Measurements from ENCODE around the gene DNM3. TPM values are rescaled to one million over a fixed set of nuclear protein-coding genes. Genes with fewer than 3 reads are reported as not detected.

DNM3 gene
- total RNA-seq, 1 donor from 2014 or later, result 1.7 TPM

DNA sequence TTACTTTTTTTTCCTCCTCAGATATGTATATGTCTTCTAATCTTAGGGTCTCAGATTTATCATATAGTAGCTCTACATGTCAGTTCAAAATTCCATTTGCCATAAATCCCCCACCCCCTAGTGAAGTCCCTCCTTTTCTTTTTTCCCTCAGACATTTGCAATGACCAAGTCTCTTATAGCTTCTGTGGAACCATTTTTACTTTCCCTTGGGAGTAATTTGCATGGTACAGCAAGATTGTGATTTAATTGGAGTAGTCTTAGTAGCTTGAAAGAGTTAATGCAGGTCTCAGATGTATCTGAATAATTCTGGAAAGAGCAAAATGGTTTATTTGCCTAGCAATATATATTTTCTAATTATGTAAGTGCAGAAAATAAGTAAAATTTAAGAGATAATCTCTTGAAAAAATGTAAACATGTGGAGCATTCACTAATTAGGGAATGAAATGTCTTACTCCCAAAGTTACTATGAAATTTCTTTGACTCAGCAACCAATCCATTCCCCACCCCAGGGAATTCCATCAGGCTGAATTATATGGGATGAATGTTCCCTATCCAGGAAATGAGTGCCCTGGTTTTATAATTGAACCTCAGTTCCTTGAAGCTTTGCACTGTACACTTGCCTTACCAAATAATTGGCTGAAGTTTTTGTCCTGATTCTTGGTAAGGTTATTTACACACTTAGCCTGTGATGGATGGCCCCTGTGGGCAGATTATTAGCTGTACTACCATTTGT lies 267.0 kb downstream of the DNM3 start:
- intact Hi-C loops (cut with DNase I), result no loop called here
- DNase-seq (no peak), ATAC-seq (ENCODE audit: poor library complexity) (no peak)

DNA sequence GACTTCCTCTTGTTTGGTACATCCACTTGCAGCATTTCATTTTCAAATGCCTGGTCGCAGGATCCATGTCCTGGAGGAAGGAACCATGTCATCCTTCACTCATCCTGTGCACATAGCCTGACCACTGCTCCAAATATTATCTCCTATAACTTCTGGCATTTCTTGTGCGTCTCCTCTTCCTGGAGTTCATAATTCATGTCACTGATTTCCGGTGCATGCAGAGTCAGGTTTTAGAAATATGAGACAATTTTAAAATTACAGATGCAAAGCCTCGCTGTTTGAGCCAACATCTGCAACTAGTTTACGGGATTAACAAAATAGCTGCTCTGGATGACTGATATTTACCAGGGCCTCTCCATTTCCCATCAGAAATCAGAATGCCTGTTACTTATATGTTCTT lies 268.1 kb downstream of the DNM3 start:
- DNase-seq (no peak), ATAC-seq (ENCODE audit: poor library complexity) (no peak)
- intact Hi-C loops (cut with DNase I), result no loop called here

DNA sequence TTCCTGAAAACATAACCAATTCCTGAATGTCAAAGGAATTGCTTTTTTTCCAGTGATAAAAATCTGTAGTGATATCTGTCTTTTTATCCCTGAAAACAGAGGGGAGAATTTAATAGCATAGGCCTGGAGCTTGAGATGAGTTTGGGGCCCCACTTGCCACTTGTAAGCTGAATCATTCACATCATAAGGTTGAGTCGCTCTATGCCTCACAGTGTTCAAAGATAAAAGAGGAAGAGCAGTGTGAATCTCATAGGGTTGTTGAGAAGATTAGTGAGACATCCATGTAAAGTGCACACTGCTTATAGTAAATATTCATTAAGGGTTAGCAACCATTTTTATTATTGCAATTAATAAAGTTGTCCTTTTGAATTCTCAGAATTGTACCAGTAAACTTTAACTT lies 271.3 kb downstream of the DNM3 start:
- intact Hi-C loops (cut with DNase I), result no loop called here
- no peak for DNase-seq
- no peak for ATAC-seq (ENCODE audit: poor library complexity)

DNA sequence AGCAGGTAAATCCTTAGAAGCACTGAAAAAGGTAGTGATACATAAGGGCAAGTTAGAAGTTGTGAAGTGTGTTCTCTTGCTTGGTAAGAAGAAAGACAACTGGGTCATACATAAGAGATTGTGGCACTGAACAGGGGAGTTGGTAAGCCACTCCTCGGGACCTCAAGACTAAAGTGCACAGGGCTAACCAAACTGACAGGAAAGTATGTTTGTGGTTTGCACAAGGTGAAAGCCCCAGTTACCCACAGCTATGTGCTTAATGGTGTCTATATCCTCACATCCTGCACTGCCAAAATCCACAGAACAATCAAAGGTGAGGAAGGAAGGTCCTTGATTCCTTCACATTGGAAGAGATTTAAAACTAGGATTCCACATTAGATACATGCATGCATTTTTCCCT lies 276.5 kb downstream of the DNM3 start:
- ATAC-seq (ENCODE audit: poor library complexity) (no peak), DNase-seq (no peak)
- intact Hi-C loops (cut with DNase I), result no loop called here

DNA sequence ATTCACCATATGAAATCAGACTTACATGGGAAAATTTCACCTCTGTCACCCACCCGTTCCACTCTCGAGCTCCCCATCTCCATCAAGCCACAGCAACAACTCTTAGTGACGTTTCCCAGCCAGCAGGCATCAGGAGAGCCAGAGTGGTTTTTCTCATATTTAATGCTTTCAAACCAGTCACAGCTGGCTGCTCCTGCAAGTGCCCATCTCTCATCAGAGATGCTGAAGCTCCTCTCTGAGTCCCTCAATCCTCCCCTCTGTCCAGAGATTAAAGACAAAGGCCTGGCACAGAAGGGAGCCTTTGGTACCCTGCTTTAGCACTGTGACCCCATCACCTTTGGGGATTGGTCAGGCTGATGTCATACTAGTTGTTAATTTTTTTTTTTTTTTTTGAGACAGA lies 277.3 kb downstream of the DNM3 start:
- DNase-seq, result no peak
- intact Hi-C loops (cut with DNase I), result no loop called here
- ATAC-seq (ENCODE audit: poor library complexity), result no peak

DNA sequence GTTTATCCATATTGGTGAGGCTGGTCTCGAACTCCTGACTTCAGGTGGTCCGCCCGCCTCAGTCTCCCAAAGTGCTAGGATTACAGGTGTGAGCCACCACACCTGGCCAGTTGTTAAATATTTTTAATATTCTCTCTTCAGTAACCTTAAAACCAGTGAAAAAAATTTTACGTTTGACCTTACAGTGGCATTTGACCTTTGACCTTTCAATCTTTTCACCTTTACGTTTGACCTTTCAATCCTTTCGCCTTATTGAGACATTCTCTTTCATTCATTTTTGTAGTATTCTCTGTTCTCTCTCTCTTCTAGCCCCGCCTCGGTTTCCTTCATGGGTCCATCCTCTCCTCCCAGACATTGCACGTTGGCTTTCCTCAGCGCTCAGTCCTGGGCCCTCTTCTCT lies 277.9 kb downstream of the DNM3 start:
- DNase-seq (no peak), ATAC-seq (ENCODE audit: poor library complexity) (no peak)
- intact Hi-C loops (cut with DNase I), result no loop called here

DNA sequence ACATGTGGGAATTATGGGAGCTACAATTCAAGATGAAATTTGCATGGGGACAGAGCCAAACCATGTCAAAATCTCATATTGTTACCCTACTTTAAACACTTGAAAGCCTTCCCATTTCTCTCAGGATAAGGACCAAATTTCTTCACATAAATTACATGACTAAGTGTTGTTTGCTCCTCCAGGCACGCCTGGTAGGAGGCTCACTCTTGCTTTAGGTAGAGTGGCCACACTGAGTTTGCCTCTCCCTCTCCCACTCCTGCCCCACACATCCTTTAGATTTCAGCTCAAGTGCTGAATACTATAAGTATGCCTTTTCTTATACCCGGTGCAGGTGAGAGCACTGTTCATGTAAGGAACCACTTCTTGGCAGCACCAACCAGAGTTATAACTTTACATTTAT lies 279.1 kb downstream of the DNM3 start:
- no peak for ATAC-seq (ENCODE audit: poor library complexity)
- DNase-seq, result no peak
- intact Hi-C loops (cut with DNase I), result no loop called here

DNA sequence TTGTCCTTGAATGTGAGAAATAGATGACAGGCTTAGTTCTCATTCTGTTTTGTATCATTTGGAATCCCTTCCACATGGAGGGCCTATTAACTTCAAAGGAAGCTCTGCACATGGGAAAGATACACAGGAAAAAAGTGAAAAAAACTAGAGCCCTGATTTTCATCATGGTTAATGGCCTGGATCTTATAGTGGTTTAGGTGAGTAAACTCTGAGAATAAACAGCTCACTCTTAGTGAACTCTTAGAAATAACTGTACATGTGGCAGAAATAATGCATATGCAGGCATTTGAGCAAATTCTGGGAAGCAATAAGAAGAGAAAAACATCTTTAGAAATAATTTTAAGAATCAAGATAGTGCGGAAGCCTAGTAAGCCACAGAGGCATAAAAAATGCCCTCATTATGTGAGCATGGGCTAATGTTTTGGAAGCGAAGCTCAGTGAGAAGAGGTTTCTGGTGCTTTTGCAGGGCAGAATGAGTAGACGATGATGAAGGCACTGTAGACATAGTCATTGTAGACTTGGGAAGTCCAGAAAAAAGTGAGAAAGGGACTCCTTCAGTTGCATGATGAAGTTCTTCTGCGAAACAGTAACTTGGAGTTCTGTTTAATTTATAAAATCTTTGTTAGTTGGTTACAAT lies 279.9 kb downstream of the DNM3 start:
- intact Hi-C loops (cut with DNase I), result no loop called here
- DNase-seq (no peak), ATAC-seq (ENCODE audit: poor library complexity) (no peak)

DNA sequence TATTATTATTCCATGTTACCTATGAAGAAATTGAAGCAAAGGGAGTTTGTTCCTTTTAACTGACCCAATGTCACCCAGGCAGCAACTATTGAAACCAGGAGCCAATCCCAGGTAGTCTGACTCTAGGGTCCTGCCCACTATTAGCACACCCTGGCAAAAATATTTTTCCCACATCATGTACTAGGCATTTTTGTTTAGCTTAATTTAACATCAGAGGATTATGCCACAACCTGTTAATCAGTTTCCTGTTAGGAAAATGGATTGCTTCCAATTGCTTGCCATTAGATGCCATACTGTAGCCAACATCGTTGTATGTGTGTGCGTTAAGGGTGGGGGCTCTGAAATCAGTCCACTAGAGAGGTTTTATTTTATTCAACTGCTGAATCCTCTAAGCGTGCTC lies 281.1 kb downstream of the DNM3 start:
- DNase-seq (no peak), ATAC-seq (ENCODE audit: poor library complexity) (no peak)
- intact Hi-C loops (cut with DNase I), result no loop called here

DNA sequence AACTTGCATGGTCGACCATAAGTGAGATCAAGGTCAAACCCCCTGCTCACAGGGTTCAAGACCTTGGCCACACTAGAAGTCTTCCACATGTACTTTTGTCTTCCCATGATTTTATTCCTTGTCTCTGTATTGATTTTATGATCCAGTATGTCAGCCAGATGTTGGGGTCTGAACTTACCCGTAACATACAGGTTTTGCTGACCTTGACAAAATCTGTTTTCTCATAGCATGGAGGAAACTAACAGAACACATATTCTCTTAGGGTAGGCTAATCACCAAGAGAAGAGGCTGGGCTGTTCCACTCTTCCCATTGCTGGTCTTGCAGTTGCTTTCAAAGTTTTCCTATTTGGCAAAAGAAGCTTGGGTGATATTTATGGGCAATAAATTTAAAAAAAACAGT lies 284.0 kb downstream of the DNM3 start:
- ATAC-seq (ENCODE audit: poor library complexity), result no peak
- intact Hi-C loops (cut with DNase I), result no loop called here

DNA sequence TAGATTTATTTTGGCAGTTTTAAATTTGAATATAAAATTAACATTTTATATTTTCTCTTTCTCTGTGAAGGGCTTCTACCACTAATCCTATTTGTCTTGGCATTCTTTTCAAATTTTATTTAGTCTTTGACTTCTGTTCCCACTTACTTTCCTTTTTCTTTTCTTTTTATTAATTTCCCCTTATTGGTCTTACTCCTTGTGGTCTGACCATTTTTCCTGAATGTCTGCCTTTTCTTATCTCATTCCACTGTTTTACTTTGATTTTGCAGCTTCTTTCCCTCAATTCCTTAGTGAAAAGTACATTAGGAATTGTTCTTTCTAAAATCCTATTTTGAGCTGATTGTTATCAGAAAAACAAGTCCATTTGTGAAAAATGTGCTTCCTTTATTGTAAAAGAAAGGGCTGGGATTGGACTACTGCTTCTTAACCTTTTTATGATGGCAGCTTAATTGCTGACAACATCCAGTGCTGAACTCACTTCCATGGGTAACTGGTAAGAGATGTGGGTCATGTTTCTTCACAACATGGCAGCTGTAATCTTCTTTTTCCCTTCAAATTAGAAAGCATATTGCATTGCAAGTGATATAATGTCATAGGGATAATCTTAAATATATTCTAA lies 284.6 kb downstream of the DNM3 start:
- intact Hi-C loops (cut with DNase I), result no loop called here
- no peak for ATAC-seq (ENCODE audit: poor library complexity)
- no peak for DNase-seq

More for the DNA sequence above, 284.0 kb downstream of the DNM3 start:
- DNase-seq, result no peak

DNA sequence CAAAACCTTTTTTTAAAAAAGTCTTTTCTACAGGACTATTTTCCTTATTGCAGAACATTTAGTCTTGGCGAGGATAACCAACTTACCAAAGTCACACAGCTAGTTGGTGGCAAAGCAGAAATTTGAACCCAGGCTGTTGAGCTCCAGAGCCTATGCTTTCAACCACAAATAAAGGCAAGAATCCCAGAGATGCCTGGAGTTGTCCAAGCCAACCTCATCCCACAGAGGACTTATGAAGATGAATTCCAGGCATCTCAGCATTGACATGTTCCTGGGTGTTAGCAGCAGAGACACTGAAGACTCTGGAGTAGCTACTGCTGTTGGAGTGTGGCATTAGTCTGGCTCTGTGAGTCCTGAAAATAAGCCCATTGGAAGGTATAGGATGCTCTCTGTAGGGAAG lies 291.5 kb downstream of the DNM3 start:
- DNase-seq (no peak), ATAC-seq (ENCODE audit: poor library complexity) (no peak)
- intact Hi-C loops (cut with DNase I), result loop anchor here (10.0 kb wide), 1 partner anchor 262 kb away; no protein-coding TSS in a partner anchor

DNA sequence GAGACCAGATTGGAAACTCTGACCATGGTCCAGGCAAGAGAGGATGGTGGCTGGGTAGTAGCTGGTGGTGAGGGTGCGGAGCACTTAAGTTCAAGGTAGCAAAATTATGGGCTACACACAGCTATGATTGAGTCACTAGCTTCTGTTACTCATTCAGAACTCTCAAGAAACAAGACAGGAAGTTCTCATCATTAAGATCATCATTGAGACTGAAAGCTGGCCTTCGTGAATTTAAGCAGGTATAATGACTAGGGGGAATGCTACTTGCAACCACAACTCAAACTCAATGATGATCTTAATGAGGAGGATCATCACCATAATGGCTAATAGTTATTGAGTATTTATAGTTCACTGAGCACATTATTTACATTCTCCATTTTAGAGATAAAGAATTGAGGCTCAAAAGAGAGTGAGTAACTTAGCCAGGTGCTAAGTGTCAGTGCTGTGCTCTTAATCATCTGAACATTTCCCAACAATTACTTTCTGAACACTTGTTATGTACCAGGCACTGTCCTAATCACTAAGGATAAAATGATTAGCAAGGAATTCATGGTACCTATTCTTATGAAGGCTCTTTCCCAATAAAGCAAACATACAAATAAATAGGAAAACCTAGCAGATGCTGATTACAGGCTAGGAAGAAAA lies 292.9 kb downstream of the DNM3 start:
- intact Hi-C loops (cut with DNase I), result loop anchor here (10.0 kb wide), 1 partner anchor 261 kb away; no protein-coding TSS in a partner anchor
- DNase-seq (no peak), ATAC-seq (ENCODE audit: poor library complexity) (no peak)

DNA sequence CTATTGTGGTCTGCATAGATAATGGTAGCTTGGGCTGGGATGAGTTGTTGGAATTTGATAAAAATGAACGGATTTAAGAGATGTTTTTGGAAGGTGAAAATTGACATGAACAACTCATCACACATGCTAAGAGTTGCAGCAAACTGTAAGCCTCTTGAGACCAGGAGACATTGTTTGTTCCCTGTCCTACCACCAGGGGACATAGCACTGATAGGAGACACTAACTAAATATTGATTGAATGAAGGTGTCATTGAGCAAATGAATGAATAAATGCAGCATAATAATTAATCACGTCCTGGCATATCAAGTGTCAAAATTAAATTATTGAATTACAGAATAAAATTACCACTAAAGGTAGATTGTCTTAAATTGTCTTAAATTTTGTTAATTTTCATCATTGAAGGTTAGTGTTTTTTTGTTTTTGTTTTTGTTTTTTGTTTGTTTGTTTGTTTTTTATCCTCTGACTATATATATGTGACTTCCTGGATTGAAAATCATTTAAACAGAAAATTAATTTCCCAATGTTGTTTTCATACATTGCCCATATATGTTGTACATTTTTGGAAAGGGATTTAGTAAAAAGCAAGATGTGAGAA lies 293.9 kb downstream of the DNM3 start:
- intact Hi-C loops (cut with DNase I), result loop anchor here (10.0 kb wide), 1 partner anchor 260 kb away; no protein-coding TSS in a partner anchor
- DNase-seq (no peak), ATAC-seq (ENCODE audit: poor library complexity) (peak; percentile 65)

DNA sequence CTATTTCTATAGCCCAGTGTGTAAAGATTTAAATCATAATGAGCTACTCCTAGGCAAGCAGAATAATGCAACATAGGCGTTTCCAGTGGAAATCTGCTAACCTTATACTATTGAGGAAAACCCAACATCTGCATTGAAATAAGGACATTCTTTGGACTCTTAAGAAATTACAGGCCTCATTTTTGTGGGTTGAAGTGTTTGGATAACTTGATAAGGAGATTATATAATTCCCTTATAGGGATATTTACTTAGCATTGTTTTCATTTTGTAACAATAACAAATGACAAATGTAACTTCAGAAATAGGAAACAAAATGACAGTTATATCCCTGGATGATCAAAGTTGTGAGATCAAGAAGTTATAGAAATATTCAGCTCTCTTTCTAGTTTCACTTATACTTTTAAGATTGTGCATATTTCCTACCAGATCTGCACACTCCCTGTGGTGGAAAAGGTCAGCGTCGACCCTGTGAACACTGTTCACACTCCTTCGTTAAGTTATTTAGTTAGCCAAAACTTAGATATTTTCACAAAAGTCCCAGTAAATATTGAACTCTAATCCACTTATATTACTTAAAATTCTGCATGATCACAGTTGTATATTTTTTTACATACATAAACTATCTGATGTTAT lies 294.8 kb downstream of the DNM3 start:
- DNase-seq, result no peak
- no peak for ATAC-seq (ENCODE audit: poor library complexity)
- intact Hi-C loops (cut with DNase I), result loop anchor here (10.0 kb wide), 1 partner anchor 259 kb away; no protein-coding TSS in a partner anchor

DNA sequence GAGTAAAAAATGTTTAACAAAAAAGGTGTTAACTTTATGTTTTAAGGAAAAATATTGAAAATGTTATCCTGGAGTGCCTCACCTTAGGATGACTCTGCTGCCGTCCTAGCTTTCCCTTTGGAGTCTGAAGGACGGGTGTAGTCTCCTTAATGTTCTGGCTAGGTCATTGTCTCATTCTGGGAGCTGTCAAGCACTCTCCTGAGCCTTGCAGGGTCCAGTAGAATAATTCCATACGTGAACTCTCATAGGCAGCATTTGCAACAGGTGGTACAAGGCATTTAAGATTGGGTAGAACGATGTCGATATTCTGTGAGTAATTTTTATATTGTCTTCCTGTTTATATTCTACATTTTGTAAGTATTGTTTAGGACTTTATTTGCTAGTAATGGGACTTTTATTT lies 295.6 kb downstream of the DNM3 start:
- intact Hi-C loops (cut with DNase I), result loop anchor here (10.0 kb wide), 1 partner anchor 258 kb away; no protein-coding TSS in a partner anchor
- DNase-seq (no peak), ATAC-seq (ENCODE audit: poor library complexity) (peak; percentile 61)

DNA sequence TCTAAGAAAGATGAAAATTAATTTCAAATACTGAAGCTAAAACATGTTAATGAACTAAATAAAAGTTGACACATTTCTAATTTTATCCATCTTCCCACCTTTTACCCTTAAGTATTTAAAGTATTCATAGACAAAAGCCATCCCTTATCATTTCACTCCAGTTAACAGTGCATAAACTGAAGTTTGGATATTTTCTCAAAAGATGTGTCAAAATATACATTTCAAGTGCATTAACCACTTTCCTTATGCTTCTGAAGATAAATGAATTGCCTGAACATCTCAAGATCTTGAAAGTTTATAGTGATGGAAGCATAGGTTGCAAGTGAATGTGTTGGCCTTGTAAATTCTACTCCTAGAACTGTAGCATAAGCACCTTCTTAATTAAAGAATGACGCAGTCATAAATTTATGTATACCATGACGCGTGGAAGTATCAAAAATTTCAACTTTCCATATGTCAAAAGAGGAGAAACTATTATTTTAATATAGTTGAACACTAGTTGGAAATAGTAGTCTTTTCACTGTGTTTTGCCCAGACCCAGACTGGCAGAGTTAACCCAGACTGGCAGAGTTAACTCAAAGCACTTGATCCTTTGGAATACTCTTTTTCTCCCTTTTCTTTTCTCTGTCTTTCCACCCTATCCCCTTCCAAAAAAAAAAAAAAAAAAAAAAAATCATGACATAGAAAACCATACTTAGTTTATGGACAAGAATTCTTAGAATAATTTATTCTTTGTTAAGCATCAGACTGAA lies 296.6 kb downstream of the DNM3 start:
- ATAC-seq (ENCODE audit: poor library complexity) (no peak), DNase-seq (no peak)
- intact Hi-C loops (cut with DNase I), result loop anchor here (10.0 kb wide), 1 partner anchor 257 kb away; no protein-coding TSS in a partner anchor

DNA sequence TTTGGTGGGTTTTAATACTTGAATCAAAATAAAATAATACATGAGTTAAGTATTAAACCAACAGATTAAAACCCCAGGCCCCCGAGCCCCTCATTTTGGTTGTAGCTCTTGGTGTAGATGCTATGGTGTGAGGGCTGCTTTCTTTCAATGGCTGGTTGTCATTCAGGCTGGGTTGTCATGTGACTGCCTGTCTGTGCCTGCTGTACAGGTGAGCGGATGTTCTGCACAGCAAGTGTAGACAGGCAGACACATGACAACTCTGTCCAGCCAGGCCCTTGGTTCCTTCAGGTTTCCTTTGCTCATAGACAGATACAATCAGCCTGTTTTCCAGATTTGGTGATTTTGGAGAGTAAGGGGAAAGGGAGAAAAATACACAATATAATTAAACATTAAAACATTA lies 297.3 kb downstream of the DNM3 start:
- DNase-seq, result no peak
- intact Hi-C loops (cut with DNase I), result loop anchor here (10.0 kb wide), 1 partner anchor 256 kb away; no protein-coding TSS in a partner anchor
- no peak for ATAC-seq (ENCODE audit: poor library complexity)
